ENCODE measurements around the gene SDC4.
A peak's percentile ranks its signal among the peaks of the same experiment; 100 is the strongest.

The SDC4 gene

DNA sequence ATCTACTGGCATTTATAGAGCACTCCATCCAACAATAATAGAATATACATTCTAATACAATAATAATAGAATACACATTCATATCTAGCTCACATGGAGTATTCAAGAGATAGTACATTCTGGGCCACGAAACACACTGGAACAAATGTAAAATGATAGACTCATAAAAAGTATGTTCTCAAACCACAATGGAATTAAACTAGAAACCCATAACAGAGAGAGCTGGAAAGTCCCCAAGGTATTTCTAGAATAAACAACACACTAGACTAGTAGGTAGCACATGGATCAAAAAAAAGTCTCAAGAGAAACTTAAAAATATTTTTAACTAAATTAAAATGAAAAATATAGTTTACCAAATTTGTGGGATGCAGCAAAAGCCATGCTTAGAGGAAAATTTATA is 39.0 kb upstream of the SDC4 start:
- in situ Hi-C loops (cut with HindIII; ENCODE audit: low sequenced_read_pairs), result no loop called here

DNA sequence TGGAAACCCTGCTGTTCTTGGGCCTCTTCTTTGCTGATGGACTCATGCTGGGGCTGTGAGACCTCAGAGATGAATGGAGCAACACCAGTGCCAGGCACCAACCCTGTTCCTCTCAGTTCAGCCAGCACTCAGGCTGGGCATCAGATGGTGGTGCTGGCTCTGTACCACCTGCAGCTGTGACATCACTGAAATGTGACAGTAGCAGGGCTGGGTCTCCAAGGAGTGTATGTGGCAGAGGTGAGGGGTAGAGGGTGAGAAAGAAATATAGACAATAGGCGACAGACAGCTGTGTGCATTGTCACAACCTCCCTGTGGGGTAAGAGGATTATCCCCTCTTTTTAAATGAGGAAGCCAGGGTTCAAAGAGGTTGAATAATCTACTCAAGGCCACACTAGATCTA is 30.0 kb upstream of the SDC4 start, which contains the start of gene TP53TG5:
TP53TG5 (minus strand) TSS at position 135 of the 400 bp plus-strand sequence; CDS start at position 46, 89 bp downstream.
- no peak for DNase-seq (ENCODE audit: low read depth, low spot score)
- TF ChIP-seq, protein P1, sequence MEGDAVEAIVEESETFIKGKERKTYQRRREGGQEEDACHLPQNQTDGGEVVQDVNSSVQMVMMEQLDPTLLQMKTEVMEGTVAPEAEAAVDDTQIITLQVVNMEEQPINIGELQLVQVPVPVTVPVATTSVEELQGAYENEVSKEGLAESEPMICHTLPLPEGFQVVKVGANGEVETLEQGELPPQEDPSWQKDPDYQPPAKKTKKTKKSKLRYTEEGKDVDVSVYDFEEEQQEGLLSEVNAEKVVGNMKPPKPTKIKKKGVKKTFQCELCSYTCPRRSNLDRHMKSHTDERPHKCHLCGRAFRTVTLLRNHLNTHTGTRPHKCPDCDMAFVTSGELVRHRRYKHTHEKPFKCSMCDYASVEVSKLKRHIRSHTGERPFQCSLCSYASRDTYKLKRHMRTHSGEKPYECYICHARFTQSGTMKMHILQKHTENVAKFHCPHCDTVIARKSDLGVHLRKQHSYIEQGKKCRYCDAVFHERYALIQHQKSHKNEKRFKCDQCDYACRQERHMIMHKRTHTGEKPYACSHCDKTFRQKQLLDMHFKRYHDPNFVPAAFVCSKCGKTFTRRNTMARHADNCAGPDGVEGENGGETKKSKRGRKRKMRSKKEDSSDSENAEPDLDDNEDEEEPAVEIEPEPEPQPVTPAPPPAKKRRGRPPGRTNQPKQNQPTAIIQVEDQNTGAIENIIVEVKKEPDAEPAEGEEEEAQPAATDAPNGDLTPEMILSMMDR (IDR thresholded peaks at IDR 0.05; ENCODE audit: low read depth, low read length), result no peak
- in situ Hi-C loops (cut with HindIII; ENCODE audit: low sequenced_read_pairs), result no loop called here
- no peak within 1 kb of the TSS for H3K4me3 ChIP-seq (ENCODE audit: low read depth, low read length)

More for the DNA sequence above, 39.0 kb upstream of the SDC4 start:
- TF ChIP-seq, protein P1 (IDR thresholded peaks at IDR 0.05; ENCODE audit: low read depth, low read length), result no peak
- no peak overlapping the region for H3K4me3 ChIP-seq (ENCODE audit: low read depth, low read length)
- DNase-seq (ENCODE audit: low read depth, low spot score), result no peak

DNA sequence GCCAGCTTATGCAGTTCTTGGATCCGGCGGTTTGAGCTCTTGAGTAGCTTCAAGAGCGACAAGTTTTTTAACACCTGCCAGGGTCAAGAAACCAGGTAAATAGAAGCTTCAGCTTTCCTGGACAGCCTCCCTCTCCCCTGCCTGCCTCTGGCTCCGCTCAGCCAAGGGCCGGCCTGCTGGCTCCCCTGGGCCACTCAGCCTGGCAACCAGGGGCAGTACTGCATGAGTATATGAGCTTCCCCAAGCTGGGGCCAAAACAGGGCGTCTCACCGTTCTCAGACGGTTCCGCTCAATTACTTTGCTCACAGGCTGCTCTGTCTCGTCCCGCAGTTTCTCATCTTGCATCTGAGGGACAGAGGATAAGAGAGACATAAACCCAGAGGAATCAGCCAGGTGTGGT is 29.0 kb upstream of the SDC4 start:
- in situ Hi-C loops (cut with HindIII; ENCODE audit: low sequenced_read_pairs), result no loop called here
- TF ChIP-seq, protein P1 (IDR thresholded peaks at IDR 0.05; ENCODE audit: low read depth, low read length), result no peak
- no peak for DNase-seq (ENCODE audit: low read depth, low spot score)
- H3K4me3 ChIP-seq (ENCODE audit: low read depth, low read length), result no peak overlapping the region

DNA sequence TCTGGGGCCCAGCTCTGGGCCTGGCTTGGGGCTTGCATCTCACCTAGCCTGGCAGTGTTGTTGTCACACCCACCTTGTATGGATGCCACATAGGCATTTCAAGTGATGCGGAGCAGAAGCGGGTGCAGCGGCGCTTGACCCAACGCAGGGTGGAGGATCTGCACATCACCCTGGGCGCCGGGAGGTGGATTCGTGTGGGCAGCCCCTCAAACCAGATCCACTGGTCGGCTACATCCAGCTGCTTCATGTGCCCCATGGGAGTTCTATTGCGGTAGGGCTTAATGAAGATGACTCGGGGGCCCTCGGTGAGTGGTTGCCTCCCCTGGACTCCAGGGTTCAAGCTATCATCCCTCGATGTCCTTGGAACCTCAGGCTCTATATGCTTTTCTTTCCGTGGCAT is 26.7 kb upstream of the SDC4 start:
- TF ChIP-seq, protein P1 (IDR thresholded peaks at IDR 0.05; ENCODE audit: low read depth, low read length), result no peak
- DNase-seq (ENCODE audit: low read depth, low spot score), result no peak
- H3K4me3 ChIP-seq (ENCODE audit: low read depth, low read length), result no peak overlapping the region
- in situ Hi-C loops (cut with HindIII; ENCODE audit: low sequenced_read_pairs), result no loop called here

DNA sequence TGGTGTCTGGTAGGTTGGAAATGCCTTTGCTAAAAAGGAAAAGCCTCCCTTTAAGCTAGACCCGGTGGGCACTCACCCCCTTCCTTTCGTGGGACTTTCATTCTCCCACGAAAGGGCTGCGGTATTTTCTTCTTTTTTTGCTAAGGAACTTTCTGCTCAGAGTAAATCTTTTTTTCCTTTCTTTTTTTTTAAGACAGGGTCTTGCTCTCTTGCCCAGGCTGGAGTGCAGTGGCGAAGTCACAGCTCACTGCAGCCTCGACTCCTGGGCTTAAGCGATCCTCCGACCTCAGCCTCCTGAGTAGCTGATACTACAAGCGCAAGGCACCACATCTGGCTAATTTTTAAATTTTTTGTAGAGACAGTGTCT is 25.9 kb upstream of the SDC4 start:
- in situ Hi-C loops (cut with HindIII; ENCODE audit: low sequenced_read_pairs), result no loop called here
- TF ChIP-seq, protein P1 (IDR thresholded peaks at IDR 0.05; ENCODE audit: low read depth, low read length), result no peak
- peak overlapping the region; percentile 44 for H3K4me3 ChIP-seq (ENCODE audit: low read depth, low read length)
- DNase-seq (ENCODE audit: low read depth, low spot score), result no peak

DNA sequence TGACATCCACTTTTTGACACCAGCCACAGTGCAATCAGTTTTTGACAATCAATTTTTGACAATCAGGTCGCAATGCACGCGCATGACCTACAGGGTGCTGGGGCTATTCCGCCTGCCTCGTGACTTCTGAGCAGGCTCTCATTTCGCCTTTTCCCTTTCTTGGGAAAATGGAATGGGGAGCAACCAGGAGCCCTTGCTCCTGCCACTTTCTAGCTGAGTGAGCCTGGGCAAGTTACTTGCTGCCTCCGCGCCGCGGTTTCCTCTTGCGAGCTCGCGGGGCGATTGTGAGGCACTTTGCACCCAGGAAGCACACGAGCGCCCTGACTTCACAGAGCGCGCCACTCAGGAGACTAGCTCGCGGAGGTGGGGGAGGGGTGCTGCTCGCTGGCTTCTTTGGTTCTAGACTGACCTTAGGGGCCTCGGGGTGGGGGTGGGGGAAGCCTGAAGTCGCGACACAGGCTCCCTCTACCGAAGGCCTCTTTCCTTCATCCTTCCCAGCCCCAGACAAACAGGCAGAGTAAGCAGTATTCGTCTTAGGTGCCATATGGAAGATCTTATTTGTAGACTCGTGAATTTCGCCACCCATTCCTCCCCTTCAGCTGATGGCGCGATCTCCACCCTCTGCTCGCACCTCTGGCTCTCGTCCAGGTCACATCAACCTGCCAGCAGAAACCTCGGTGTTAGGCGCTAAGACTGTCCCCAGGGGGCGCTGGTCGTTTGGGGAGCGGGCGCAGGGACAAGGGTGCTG is 25.3 kb upstream of the SDC4 start:
- DNase-seq (ENCODE audit: low read depth, low spot score), result peak; percentile 70
- in situ Hi-C loops (cut with HindIII; ENCODE audit: low sequenced_read_pairs), result no loop called here
- H3K4me3 ChIP-seq (ENCODE audit: low read depth, low read length), result peak overlapping the region; percentile 44
- TF ChIP-seq, protein P1 (IDR thresholded peaks at IDR 0.05; ENCODE audit: low read depth, low read length), result peak; percentile 87

Data from astrocyte of the spinal cord (primary cell).